Stimulated activated CD4-positive, alpha-beta T cell treated with anti-CD3 and anti-CD28 coated beads, Interleukin-4, amount 100 ng/mL, for 24 hours (primary cell): ENCODE measurements around the gene MOB3C.

Experiments used
- DNase-seq: peaks from one replicate; pipeline ENCODE4 v3.0.0-alpha.2; 2020

The MOB3C gene

GRCh38 chr1:46603858-46604549 lies 12.6 kb downstream of the MOB3C start, which contains the start of gene MKNK1:
MKNK1 (minus strand) TSS chr1:46604268; CDS start chr1:46583327, 20,941 bp downstream.
- peak; percentile 98 for DNase-seq

- no peak for DNase-seq
Measured at GRCh38 chr1:46603481-46603857, 13.1 kb downstream of the MOB3C start.

GRCh38 chr1:46601257-46602007 lies 15.2 kb downstream of the MOB3C start:
- DNase-seq, result no peak

- DNase-seq, result no peak
Measured at GRCh38 chr1:46599059-46599970, 17.3 kb downstream of the MOB3C start.

GRCh38 chr1:46596846-46597245 lies 19.8 kb downstream of the MOB3C start:
- DNase-seq, result no peak

GRCh38 chr1:46596036-46596435 lies 20.6 kb downstream of the MOB3C start:
- DNase-seq, result no peak

- no peak for DNase-seq
Measured at GRCh38 chr1:46595127-46595526, 21.5 kb downstream of the MOB3C start.

GRCh38 chr1:46594063-46594462 lies 22.5 kb downstream of the MOB3C start:
- DNase-seq, result no peak

- DNase-seq, result no peak
Measured at GRCh38 chr1:46592823-46593222, 23.8 kb downstream of the MOB3C start.

- no peak for DNase-seq
Measured at GRCh38 chr1:46589529-46589928, 27.1 kb downstream of the MOB3C start.

- no peak for DNase-seq
Measured at GRCh38 chr1:46587069-46587468, 29.5 kb downstream of the MOB3C start.

- no peak for DNase-seq
Measured at GRCh38 chr1:46585312-46585938, 31.2 kb downstream of the MOB3C start.

GRCh38 chr1:46583494-46583893 lies 33.1 kb downstream of the MOB3C start:
- DNase-seq, result no peak

- DNase-seq, result no peak
Measured at GRCh38 chr1:46582972-46583371, 33.6 kb downstream of the MOB3C start.

- peak; percentile 3 for DNase-seq
Measured at GRCh38 chr1:46581681-46582455, 34.7 kb downstream of the MOB3C start.

- no peak for DNase-seq
Measured at GRCh38 chr1:46580140-46580903, 36.3 kb downstream of the MOB3C start.

- DNase-seq, result no peak
Measured at GRCh38 chr1:46577671-46578070, 38.9 kb downstream of the MOB3C start.

- no peak for DNase-seq
Measured at GRCh38 chr1:46576596-46576995, 40.0 kb downstream of the MOB3C start.

- DNase-seq, result no peak
Measured at GRCh38 chr1:46575778-46576177, 40.8 kb downstream of the MOB3C start.

GRCh38 chr1:46575300-46575699 lies 41.3 kb downstream of the MOB3C start:
- DNase-seq, result no peak

- DNase-seq, result no peak
Measured at GRCh38 chr1:46571691-46572225, 44.9 kb downstream of the MOB3C start.
